Panc1 (cell line): ENCODE data around the gene OR10P1. TPM values are rescaled to one million over a fixed set of nuclear protein-coding genes. Genes with fewer than 3 reads are reported as not detected.

Experiments
- ATAC-seq: fragments of 200-7000 bp; cut with Tn5 transposase; 2 replicates; pipeline ENCODE4 v1.9.1; 2020; ENCODE audit warnings: mild to moderate bottlenecking, moderate library complexity
- BruUV-seq: library from RNA; stranded (reverse); fragments of 400-500 nt; replicated peaks from 2 replicates; lab custom pipeline; 2021; lab: Mats Ljungman, UMichigan
- CTCF ChIA-PET: fragments of 300-600 bp; sonication (Branson Sonifier 250); formaldehyde crosslinking; loops from one replicate; lab custom pipeline; 2022; ENCODE audit warnings: antibody characterized with exemption; lab: Charles Lee
- POLR2A ChIA-PET: fragments of 300-600 bp; sonication (Branson Sonifier 250); formaldehyde crosslinking; loops from one replicate; lab custom pipeline; 2022; ENCODE audit warnings: antibody characterized with exemption; lab: Charles Lee
- DNase-seq: peaks from one replicate; pipeline ENCODE4 v3.0.0-alpha.2; 2010; ENCODE audit warnings: low read depth, low spot score
- H3K27ac ChIP-seq: 2 replicates; pipeline ENCODE4 v1.5.1; 2011; ENCODE audit warnings: mild to moderate bottlenecking, low read length, inconsistent platforms
- H3K27me3 ChIP-seq: fragments of 200-500 bp; sonication (Bioruptor generic); 2 replicates; pipeline ENCODE4 v1.6.0; 2014; ENCODE audit warnings: low read length, inconsistent platforms; ENCODE audit not compliant: control insufficient read depth, insufficient read depth
- H3K36me3 ChIP-seq: fragments of 200-500 bp; sonication (Bioruptor generic); 2 replicates; pipeline ENCODE4 v1.5.1; 2014; ENCODE audit warnings: inconsistent platforms, mild to moderate bottlenecking, low read length, moderate library complexity; ENCODE audit not compliant: control insufficient read depth, insufficient read depth
- H3K4me1 ChIP-seq: 2 replicates; pipeline ENCODE4 v1.5.1; 2011; ENCODE audit warnings: inconsistent platforms, mild to moderate bottlenecking, low read length, moderate library complexity; ENCODE audit not compliant: control insufficient read depth, insufficient read depth
- H3K4me3 ChIP-seq, 2 experiments: 2 replicates each; pipeline ENCODE4 v1.5.1; 2011 to 2012; ENCODE audit warnings: low read depth in 2 of 2, low read length in 2 of 2, mild to moderate bottlenecking in 2 of 2, inconsistent platforms in 1 of 2, moderate library complexity in 1 of 2
- H3K9me3 ChIP-seq: fragments of 200-500 bp; sonication (Bioruptor generic); 2 replicates; pipeline ENCODE4 v1.5.1; 2014; ENCODE audit warnings: low read depth, mild to moderate bottlenecking, inconsistent platforms, low read length, moderate library complexity; ENCODE audit not compliant: control insufficient read depth, insufficient read depth
- POLR2AphosphoS5 ChIP-seq: IDR thresholded peaks from 2 replicates; pipeline ENCODE4 v1.6.1; 2012; ENCODE audit warnings: mild to moderate bottlenecking, low read depth, low read length, moderate library complexity
- SIN3A ChIP-seq: IDR thresholded peaks from 2 replicates; pipeline ENCODE4 v1.6.1; 2012; ENCODE audit warnings: low read depth, mild to moderate bottlenecking, low read length, moderate library complexity, borderline replicate concordance; ENCODE audit not compliant: insufficient read depth
- TCF7L2 ChIP-seq: IDR thresholded peaks from 2 replicates; pipeline ENCODE4 v1.6.1; 2011; ENCODE audit warnings: mild to moderate bottlenecking, low read depth, low read length, inconsistent platforms
- in situ Hi-C: cut with HindIII; loops from 2 replicates; pipeline ENCODE4 v1.10.0; 2016; ENCODE audit warnings: low sequenced_read_pairs, low pct_unique_long_range_greater_than_20kb
- intact Hi-C: fragments of 100-400 bp; cut with micrococcal nuclease; formaldehyde crosslinking; loops from one replicate; pipeline ENCODE4 v1.10.0; 2022; ENCODE audit not compliant: unreplicated experiment
- total RNA-seq: library from RNA; stranded (reverse); gene quantifications from one replicate; pipeline ENCODE4 v1.2.1, GENCODE V29; 2021; ENCODE audit not compliant: unreplicated experiment
- TF ChIP-seq, protein P1 (sequence below), 2 experiments: IDR thresholded peaks; 2 replicates each; pipeline ENCODE4 v1.6.1; 2011 to 2012; ENCODE audit warnings: low read depth in 2 of 2, control low read depth in 1 of 2, low read length in 1 of 2, mild to moderate bottlenecking in 1 of 2, moderate library complexity in 1 of 2; ENCODE audit not compliant: insufficient read depth in 1 of 2
- TF ChIP-seq, protein P2 (sequence below): fragments of 450-650 bp; IDR thresholded peaks from 2 replicates; pipeline ENCODE4 v1.5.1; 2017; ENCODE audit warnings: mild to moderate bottlenecking

The OR10P1 gene
- total RNA-seq, 1 experiment from 2014 or later: not detected

GRCh38 chr12:55626154-55626553, 10.5 kb upstream of the OR10P1 start:
- POLR2A ChIA-PET: no interaction called here
- in situ Hi-C loops: no loop called here

GRCh38 chr12:55629058-55629841, 7.4 kb upstream of the OR10P1 start:
- Histone ChIP-seq H3K4me3 (no peak overlapping the region), H3K36me3 (no peaks in the 10 kb centered on the region), H3K27ac (no peak overlapping the region), H3K9me3 (no peaks in the 10 kb centered on the region), H3K4me1 (no peaks in the 10 kb centered on the region), H3K27me3 (0 out of 2 replicates have a peak, but pooled peaks cover 2% of the 10 kb centered on the region)
- intact Hi-C loops (no loop called here), in situ Hi-C loops (no loop called here)
- POLR2A ChIA-PET: no interaction called here
- ATAC-seq (no peak), DNase-seq (no peak)
- TF ChIP-seq, protein P1, sequence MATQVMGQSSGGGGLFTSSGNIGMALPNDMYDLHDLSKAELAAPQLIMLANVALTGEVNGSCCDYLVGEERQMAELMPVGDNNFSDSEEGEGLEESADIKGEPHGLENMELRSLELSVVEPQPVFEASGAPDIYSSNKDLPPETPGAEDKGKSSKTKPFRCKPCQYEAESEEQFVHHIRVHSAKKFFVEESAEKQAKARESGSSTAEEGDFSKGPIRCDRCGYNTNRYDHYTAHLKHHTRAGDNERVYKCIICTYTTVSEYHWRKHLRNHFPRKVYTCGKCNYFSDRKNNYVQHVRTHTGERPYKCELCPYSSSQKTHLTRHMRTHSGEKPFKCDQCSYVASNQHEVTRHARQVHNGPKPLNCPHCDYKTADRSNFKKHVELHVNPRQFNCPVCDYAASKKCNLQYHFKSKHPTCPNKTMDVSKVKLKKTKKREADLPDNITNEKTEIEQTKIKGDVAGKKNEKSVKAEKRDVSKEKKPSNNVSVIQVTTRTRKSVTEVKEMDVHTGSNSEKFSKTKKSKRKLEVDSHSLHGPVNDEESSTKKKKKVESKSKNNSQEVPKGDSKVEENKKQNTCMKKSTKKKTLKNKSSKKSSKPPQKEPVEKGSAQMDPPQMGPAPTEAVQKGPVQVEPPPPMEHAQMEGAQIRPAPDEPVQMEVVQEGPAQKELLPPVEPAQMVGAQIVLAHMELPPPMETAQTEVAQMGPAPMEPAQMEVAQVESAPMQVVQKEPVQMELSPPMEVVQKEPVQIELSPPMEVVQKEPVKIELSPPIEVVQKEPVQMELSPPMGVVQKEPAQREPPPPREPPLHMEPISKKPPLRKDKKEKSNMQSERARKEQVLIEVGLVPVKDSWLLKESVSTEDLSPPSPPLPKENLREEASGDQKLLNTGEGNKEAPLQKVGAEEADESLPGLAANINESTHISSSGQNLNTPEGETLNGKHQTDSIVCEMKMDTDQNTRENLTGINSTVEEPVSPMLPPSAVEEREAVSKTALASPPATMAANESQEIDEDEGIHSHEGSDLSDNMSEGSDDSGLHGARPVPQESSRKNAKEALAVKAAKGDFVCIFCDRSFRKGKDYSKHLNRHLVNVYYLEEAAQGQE (IDR thresholded peaks at IDR 0.05; ENCODE audit: insufficient read depth in 1 of 2, low read depth in 2 of 2, low read length in 1 of 2): no peak
- TF ChIP-seq SIN3A (no peak), TCF7L2 (no peak), POLR2AphosphoS5 (no peak)
- TF ChIP-seq, protein P2, sequence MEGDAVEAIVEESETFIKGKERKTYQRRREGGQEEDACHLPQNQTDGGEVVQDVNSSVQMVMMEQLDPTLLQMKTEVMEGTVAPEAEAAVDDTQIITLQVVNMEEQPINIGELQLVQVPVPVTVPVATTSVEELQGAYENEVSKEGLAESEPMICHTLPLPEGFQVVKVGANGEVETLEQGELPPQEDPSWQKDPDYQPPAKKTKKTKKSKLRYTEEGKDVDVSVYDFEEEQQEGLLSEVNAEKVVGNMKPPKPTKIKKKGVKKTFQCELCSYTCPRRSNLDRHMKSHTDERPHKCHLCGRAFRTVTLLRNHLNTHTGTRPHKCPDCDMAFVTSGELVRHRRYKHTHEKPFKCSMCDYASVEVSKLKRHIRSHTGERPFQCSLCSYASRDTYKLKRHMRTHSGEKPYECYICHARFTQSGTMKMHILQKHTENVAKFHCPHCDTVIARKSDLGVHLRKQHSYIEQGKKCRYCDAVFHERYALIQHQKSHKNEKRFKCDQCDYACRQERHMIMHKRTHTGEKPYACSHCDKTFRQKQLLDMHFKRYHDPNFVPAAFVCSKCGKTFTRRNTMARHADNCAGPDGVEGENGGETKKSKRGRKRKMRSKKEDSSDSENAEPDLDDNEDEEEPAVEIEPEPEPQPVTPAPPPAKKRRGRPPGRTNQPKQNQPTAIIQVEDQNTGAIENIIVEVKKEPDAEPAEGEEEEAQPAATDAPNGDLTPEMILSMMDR: no peak
- CTCF ChIA-PET: interaction anchor here (0.6 kb wide), 1 partner anchor 108 kb away, joined by 3 read pairs; no protein-coding TSS in a partner anchor
- no TSS peak for BruUV-seq

More at GRCh38 chr12:55626154-55626553, 10.5 kb upstream of the OR10P1 start:
- BruUV-seq: no TSS peak
- Histone ChIP-seq H3K9me3 (no peaks in the 10 kb centered on the region), H3K36me3 (no peaks in the 10 kb centered on the region), H3K4me3 (no peak overlapping the region), H3K27ac (no peak overlapping the region), H3K27me3 (peaks cover 10% of the 10 kb centered on the region; the same call in 1 of the 2 replicates), H3K4me1 (no peaks in the 10 kb centered on the region)
- intact Hi-C loops: no loop called here
- CTCF ChIA-PET: no interaction called here
- ATAC-seq: no peak
- no peak for DNase-seq
- TF ChIP-seq, protein P2: no peak
